Measurements from ENCODE around the gene GASK1A. TPM values are rescaled to one million over a fixed set of nuclear protein-coding genes. Genes with fewer than 3 reads are reported as not detected.

The GASK1A gene
- polyA plus RNA-seq, 1 experiment: 0.78 TPM

DNA sequence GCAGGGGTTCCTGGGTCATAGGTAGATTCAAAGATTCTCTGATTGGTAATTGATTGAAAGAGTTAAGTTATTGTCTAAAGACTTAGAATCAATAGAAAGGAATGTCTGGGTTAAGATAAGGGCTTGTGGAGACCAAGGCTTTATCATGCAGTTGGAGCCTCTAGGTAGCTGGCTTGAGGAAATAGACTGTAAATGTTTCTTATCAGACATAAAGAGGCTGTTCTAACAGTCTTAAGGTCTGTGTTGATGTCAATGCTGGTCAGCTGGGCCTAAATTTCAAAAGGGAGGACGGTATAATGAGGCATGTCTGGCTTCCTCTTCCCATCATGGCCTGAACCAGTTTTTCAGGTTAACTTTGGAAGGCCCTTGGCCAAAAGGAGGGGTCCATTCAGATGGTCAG, 48.9 kb downstream of the GASK1A start:
- no peak overlapping the region for H3K4me3 ChIP-seq (ENCODE audit: low read depth, low read length)
- no peaks in the 10 kb centered on the region for H3K36me3 ChIP-seq (ENCODE audit: control insufficient read depth, insufficient read depth, low read length)
- TF ChIP-seq, protein P1, sequence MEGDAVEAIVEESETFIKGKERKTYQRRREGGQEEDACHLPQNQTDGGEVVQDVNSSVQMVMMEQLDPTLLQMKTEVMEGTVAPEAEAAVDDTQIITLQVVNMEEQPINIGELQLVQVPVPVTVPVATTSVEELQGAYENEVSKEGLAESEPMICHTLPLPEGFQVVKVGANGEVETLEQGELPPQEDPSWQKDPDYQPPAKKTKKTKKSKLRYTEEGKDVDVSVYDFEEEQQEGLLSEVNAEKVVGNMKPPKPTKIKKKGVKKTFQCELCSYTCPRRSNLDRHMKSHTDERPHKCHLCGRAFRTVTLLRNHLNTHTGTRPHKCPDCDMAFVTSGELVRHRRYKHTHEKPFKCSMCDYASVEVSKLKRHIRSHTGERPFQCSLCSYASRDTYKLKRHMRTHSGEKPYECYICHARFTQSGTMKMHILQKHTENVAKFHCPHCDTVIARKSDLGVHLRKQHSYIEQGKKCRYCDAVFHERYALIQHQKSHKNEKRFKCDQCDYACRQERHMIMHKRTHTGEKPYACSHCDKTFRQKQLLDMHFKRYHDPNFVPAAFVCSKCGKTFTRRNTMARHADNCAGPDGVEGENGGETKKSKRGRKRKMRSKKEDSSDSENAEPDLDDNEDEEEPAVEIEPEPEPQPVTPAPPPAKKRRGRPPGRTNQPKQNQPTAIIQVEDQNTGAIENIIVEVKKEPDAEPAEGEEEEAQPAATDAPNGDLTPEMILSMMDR (IDR thresholded peaks at IDR 0.05; ENCODE audit: insufficient read depth, low read depth, low read length): no peak
- ChIA-PET POLR2A (no interaction called here), CTCF (no interaction called here)
- no peak for DNase-seq (ENCODE audit: low read depth)
- no peaks in the 10 kb centered on the region for H3K27me3 ChIP-seq (ENCODE audit: control insufficient read depth, insufficient read depth, low read length)

GRCh38 chr3:43028678-43029490, 49.8 kb downstream of the GASK1A start:
- DNase-seq (ENCODE audit: low read depth): no peak
- Histone ChIP-seq H3K27me3 (ENCODE audit: control insufficient read depth, insufficient read depth, low read length) (no peaks in the 10 kb centered on the region), H3K4me3 (ENCODE audit: low read depth, low read length) (no peak overlapping the region), H3K36me3 (ENCODE audit: control insufficient read depth, insufficient read depth, low read length) (no peaks in the 10 kb centered on the region)
- ChIA-PET POLR2A (no interaction called here), CTCF (no interaction called here)
- TF ChIP-seq, protein P1 (IDR thresholded peaks at IDR 0.05; ENCODE audit: insufficient read depth, low read depth, low read length): no peak

DNA sequence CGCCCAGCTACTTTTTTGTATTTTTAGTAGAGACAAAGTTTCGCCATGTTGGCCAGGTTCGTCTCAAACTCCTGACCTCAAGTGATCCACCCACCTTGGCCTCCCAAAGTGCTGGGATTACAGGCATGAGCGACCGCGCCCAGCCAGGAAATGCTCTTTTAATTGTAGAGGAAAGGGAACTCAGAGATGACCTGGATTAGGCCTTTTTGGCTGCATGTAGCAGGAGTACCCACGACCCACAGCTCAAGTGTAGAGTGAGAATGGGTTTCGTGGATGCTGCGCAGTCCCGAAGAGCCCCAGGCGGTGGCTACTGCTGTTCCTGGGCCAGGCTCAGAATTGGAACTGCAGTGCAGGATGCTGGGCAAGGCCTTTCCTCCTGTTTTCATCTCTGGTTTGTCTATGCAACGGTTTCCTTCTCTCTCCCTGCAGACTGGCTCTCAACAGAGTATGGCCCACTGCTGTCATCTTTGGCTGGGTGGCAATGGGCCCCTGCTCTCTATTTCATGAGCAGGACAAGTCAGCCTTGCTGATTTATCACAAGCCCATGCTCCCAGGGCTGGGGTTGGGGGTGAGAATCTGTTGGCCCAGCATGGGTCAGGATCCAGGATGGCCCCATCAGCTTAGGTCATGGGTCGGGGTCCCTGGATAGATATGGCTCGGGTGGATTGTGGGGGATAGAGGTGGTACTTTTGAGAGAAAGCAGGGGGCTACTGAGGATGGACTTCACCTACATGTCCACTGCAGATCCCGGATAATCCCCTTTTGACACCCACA, 51.2 kb downstream of the GASK1A start:
- TF ChIP-seq, protein P1 (IDR thresholded peaks at IDR 0.05; ENCODE audit: insufficient read depth, low read depth, low read length): no peak
- CTCF ChIA-PET: no interaction called here
- DNase-seq (ENCODE audit: low read depth): no peak
- H3K36me3 ChIP-seq (ENCODE audit: control insufficient read depth, insufficient read depth, low read length): no peaks in the 10 kb centered on the region
- H3K27me3 ChIP-seq (ENCODE audit: control insufficient read depth, insufficient read depth, low read length): no peaks in the 10 kb centered on the region
- POLR2A ChIA-PET: no interaction called here
- H3K4me3 ChIP-seq (ENCODE audit: low read depth, low read length): no peak overlapping the region

- Histone ChIP-seq H3K27me3 (ENCODE audit: control insufficient read depth, insufficient read depth, low read length) (no peaks in the 10 kb centered on the region), H3K4me3 (ENCODE audit: low read depth, low read length) (no peak overlapping the region), H3K36me3 (ENCODE audit: control insufficient read depth, insufficient read depth, low read length) (no peaks in the 10 kb centered on the region)
- TF ChIP-seq, protein P1 (IDR thresholded peaks at IDR 0.05; ENCODE audit: insufficient read depth, low read depth, low read length): no peak
- CTCF ChIA-PET: no interaction called here
- DNase-seq (ENCODE audit: low read depth): no peak
- POLR2A ChIA-PET: no interaction called here
These were observed 52.4 kb downstream of the GASK1A start for GRCh38 chr3:43031485-43031884.

GRCh38 chr3:43031889-43032545, 52.9 kb downstream of the GASK1A start:
- no peak for DNase-seq (ENCODE audit: low read depth)
- no peaks in the 10 kb centered on the region for H3K36me3 ChIP-seq (ENCODE audit: control insufficient read depth, insufficient read depth, low read length)
- H3K4me3 ChIP-seq (ENCODE audit: low read depth, low read length): no peak overlapping the region
- H3K27me3 ChIP-seq (ENCODE audit: control insufficient read depth, insufficient read depth, low read length): no peaks in the 10 kb centered on the region
- TF ChIP-seq, protein P1 (IDR thresholded peaks at IDR 0.05; ENCODE audit: insufficient read depth, low read depth, low read length): no peak
- ChIA-PET CTCF (no interaction called here), POLR2A (no interaction called here)
